Endothelial cell of umbilical vein (primary cell): ENCODE results near the gene CRYGN.

ENCODE experiments used
- EZH2 ChIP-seq: IDR thresholded peaks from 2 replicates; pipeline ENCODE4 v1.6.1; 2012; ENCODE audit warnings: borderline replicate concordance, low read depth, mild to moderate bottlenecking, moderate library complexity, low read length, inconsistent platforms; ENCODE audit not compliant: severe bottlenecking
- FOS ChIP-seq: IDR thresholded peaks from 2 replicates; pipeline ENCODE4 v1.6.1; 2011; ENCODE audit warnings: mild to moderate bottlenecking, low read length, moderate library complexity, borderline replicate concordance; ENCODE audit not compliant: insufficient read depth
- GATA2 ChIP-seq: IDR thresholded peaks from 2 replicates; pipeline ENCODE4 v1.7.0; 2011; ENCODE audit warnings: low read depth, mild to moderate bottlenecking, moderate library complexity, mixed read lengths, low read length; ENCODE audit not compliant: insufficient read length, insufficient read depth
- JUN ChIP-seq: IDR thresholded peaks from 2 replicates; pipeline ENCODE4 v1.6.1; 2011; ENCODE audit warnings: borderline replicate concordance, low read depth; ENCODE audit not compliant: insufficient read length, insufficient read depth
- MYC ChIP-seq: IDR thresholded peaks from one replicate; pipeline ENCODE4 v1.6.1; 2011; ENCODE audit warnings: mild to moderate bottlenecking, low read depth, low read length
- POLR2A ChIP-seq: IDR thresholded peaks from 2 replicates; pipeline ENCODE4 v1.6.1; 2012; ENCODE audit warnings: low read depth, mild to moderate bottlenecking, control low read depth, low read length
- POLR2AphosphoS5 ChIP-seq: IDR thresholded peaks from 2 replicates; pipeline ENCODE4 v1.6.1; 2012; ENCODE audit warnings: low read depth, mild to moderate bottlenecking, control low read depth, low read length, moderate library complexity; ENCODE audit not compliant: insufficient read depth
- TF ChIP-seq, protein P1 (sequence below), 2 donors: IDR thresholded peaks; 1 replicate in 1 of 2; 2 replicates in 1 of 2; pipeline ENCODE4 v1.5.1; 2011; ENCODE audit warnings: low read length in 2 of 2, mild to moderate bottlenecking in 2 of 2, moderate library complexity in 2 of 2, control low read depth in 1 of 2, inconsistent platforms in 1 of 2, low read depth in 1 of 2; ENCODE audit not compliant: insufficient read depth in 1 of 2; ENCODE audit errors: extremely low read depth in 1 of 2
- TF ChIP-seq, protein P2 (sequence below): IDR thresholded peaks from 2 replicates; pipeline ENCODE4 v1.6.1; 2011; ENCODE audit not compliant: insufficient read depth, insufficient read length

DNA sequence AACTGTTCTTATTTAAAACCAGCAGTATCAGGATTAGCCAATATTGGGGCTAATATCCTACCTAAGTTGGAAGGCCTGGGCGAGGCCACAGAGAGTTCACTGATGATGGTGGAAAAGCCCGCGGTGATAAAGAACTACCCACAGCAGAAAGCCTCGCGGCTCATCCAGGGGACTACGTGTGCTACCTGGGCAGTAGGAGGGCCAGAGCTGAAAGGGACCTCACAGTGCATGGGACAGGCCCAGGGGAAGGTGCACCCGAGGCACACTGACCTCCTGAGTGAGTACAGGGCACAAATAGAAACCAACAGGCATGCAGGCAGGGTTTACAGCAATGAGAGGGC lies 31.5 kb downstream of the CRYGN start:
- TF ChIP-seq POLR2A (no peak), MYC (no peak), GATA2 (no peak), FOS (no peak), EZH2 (no peak), POLR2AphosphoS5 (no peak), JUN (no peak)
- TF ChIP-seq, protein P1, sequence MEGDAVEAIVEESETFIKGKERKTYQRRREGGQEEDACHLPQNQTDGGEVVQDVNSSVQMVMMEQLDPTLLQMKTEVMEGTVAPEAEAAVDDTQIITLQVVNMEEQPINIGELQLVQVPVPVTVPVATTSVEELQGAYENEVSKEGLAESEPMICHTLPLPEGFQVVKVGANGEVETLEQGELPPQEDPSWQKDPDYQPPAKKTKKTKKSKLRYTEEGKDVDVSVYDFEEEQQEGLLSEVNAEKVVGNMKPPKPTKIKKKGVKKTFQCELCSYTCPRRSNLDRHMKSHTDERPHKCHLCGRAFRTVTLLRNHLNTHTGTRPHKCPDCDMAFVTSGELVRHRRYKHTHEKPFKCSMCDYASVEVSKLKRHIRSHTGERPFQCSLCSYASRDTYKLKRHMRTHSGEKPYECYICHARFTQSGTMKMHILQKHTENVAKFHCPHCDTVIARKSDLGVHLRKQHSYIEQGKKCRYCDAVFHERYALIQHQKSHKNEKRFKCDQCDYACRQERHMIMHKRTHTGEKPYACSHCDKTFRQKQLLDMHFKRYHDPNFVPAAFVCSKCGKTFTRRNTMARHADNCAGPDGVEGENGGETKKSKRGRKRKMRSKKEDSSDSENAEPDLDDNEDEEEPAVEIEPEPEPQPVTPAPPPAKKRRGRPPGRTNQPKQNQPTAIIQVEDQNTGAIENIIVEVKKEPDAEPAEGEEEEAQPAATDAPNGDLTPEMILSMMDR (IDR thresholded peaks at IDR 0.05; ENCODE audit: extremely low read depth in 1 of 2, insufficient read depth in 1 of 2, low read depth in 1 of 2, low read length in 2 of 2) = no peak
- TF ChIP-seq, protein P2, sequence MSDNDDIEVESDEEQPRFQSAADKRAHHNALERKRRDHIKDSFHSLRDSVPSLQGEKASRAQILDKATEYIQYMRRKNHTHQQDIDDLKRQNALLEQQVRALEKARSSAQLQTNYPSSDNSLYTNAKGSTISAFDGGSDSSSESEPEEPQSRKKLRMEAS = no peak
